B cell (primary cell): ENCODE data around the gene VIPR2. TPM values are rescaled to one million over a fixed set of nuclear protein-coding genes. Genes with fewer than 3 reads are reported as not detected.

Experiments
- ATAC-seq: fragments of 200-7000 bp; cut with Tn5 transposase; one replicate; pipeline ENCODE4 v1.10.0; 2021; ENCODE audit warnings: low read depth, mild to moderate bottlenecking, moderate number of reproducible peaks, moderate library complexity
- CTCF ChIA-PET: fragments of 350-600 bp; sonication (Branson Sonifier 250); formaldehyde crosslinking; loops from one replicate; lab custom pipeline; 2021; ENCODE audit warnings: antibody characterized with exemption, inconsistent platforms; lab: Charles Lee
- POLR2A ChIA-PET: fragments of 350-600 bp; sonication (Branson Sonifier 250); formaldehyde crosslinking; loops from one replicate; lab custom pipeline; 2021; ENCODE audit warnings: antibody characterized with exemption; lab: Charles Lee
- DNase-seq: peaks from one replicate; pipeline ENCODE4 v3.0.0; 2013
- H2AFZ ChIP-seq: 2 replicates; pipeline ENCODE4 v1.6.1; 2012; ENCODE audit warnings: mild to moderate bottlenecking, low read depth, low read length; ENCODE audit not compliant: insufficient read depth, poor library complexity, severe bottlenecking
- H3K27ac ChIP-seq, 2 donors: 1 replicate in 1 of 2; 2 replicates in 1 of 2; pipeline ENCODE4 v1.5.1; 2012 to 2013; ENCODE audit warnings: low read length in 2 of 2, mild to moderate bottlenecking in 2 of 2, moderate library complexity in 1 of 2
- H3K27me3 ChIP-seq, 4 experiments: fragments of 200-600 bp in 1 of 4; sonication (generic) in 1 of 4; replicated peaks in 1 of 4; 1 replicate in 2 of 4; 2 replicates in 2 of 4; pipeline versions ENCODE4 v1.6.1 to v1.7.0; 2013 to 2016; ENCODE audit warnings: low read length in 3 of 4, mild to moderate bottlenecking in 2 of 4, mixed read lengths in 1 of 4, moderate library complexity in 1 of 4; ENCODE audit not compliant: insufficient read depth in 4 of 4, control insufficient read depth in 3 of 4; ENCODE audit errors: control extremely low read depth in 1 of 4
- H3K36me3 ChIP-seq, 2 experiments: replicated peaks in 1 of 2; 1 replicate in 1 of 2; 2 replicates in 1 of 2; pipeline versions ENCODE4 v1.6.1 to v1.7.1; 2013; ENCODE audit warnings: low read length in 1 of 2; ENCODE audit not compliant: insufficient read depth in 2 of 2, control insufficient read depth in 1 of 2; ENCODE audit errors: control extremely low read depth in 1 of 2, extremely low read depth in 1 of 2
- H3K4me1 ChIP-seq, 2 donors: fragments of 200-600 bp in 1 of 2; sonication (generic) in 1 of 2; 1 replicate in 1 of 2; 2 replicates in 1 of 2; pipeline versions ENCODE4 v1.5.1 to v1.6.1; 2013 to 2017; ENCODE audit warnings: low read length in 2 of 2; ENCODE audit not compliant: control insufficient read depth in 2 of 2, insufficient read depth in 2 of 2
- H3K4me2 ChIP-seq: replicated peaks from 2 replicates; pipeline ENCODE3; 2012; ENCODE audit warnings: mild to moderate bottlenecking, low read depth, low read length; ENCODE audit not compliant: poor library complexity, severe bottlenecking
- H3K4me3 ChIP-seq, 5 experiments: fragments of 200-600 bp in 1 of 5; sonication (generic) in 1 of 5; 1 replicate in 3 of 5; 2 replicates in 2 of 5; pipeline versions ENCODE4 v1.5.1 to v1.7.0; 2011 to 2016; ENCODE audit warnings: low read length in 4 of 5, mild to moderate bottlenecking in 4 of 5, low read depth in 2 of 5, control low read depth in 1 of 5, moderate library complexity in 1 of 5; ENCODE audit not compliant: insufficient read depth in 1 of 5; ENCODE audit errors: control extremely low read depth in 1 of 5, extremely low read depth in 1 of 5
- H3K79me2 ChIP-seq: fragments of 200-600 bp; sonication (generic); one replicate; pipeline ENCODE4 v1.6.0; 2016; ENCODE audit warnings: low read length; ENCODE audit not compliant: control insufficient read depth, insufficient read depth
- H3K9ac ChIP-seq: fragments of 200-600 bp; sonication (generic); 2 replicates; pipeline ENCODE4 v1.6.1; 2017; ENCODE audit warnings: mild to moderate bottlenecking, low read length, moderate library complexity
- H3K9me3 ChIP-seq, 3 donors: one replicate each; pipeline versions ENCODE4 v1.6.1 to v1.7.1; 2013; ENCODE audit warnings: low read length in 2 of 3; ENCODE audit not compliant: control insufficient read depth in 2 of 3, insufficient read depth in 1 of 3; ENCODE audit errors: control extremely low read depth in 1 of 3
- H4K20me1 ChIP-seq: 2 replicates; pipeline ENCODE4 v1.6.0; 2012; ENCODE audit warnings: mild to moderate bottlenecking, low read length; ENCODE audit not compliant: insufficient read depth, control insufficient read depth, poor library complexity, severe bottlenecking
- H3K27ac Mint-ChIP-seq: one replicate; pipeline ENCODE4 v1.8.0; 2021; ENCODE audit warnings: mixed read lengths
- H3K27me3 Mint-ChIP-seq: one replicate; pipeline ENCODE4 v1.8.0; 2021; ENCODE audit warnings: mixed read lengths
- H3K4me1 Mint-ChIP-seq: one replicate; pipeline ENCODE4 v1.8.0; 2021; ENCODE audit warnings: mixed read lengths
- H3K4me3 Mint-ChIP-seq: one replicate; pipeline ENCODE4 v1.8.0; 2021; ENCODE audit warnings: mixed read lengths
- H3K9me3 Mint-ChIP-seq: one replicate; pipeline ENCODE4 v1.8.0; 2022; ENCODE audit warnings: mixed read lengths; ENCODE audit not compliant: insufficient read depth
- EZH2 ChIP-seq: IDR thresholded peaks from 2 replicates; pipeline ENCODE4 v1.6.1; 2012; ENCODE audit warnings: borderline replicate concordance, low read depth, mild to moderate bottlenecking, moderate library complexity, low read length; ENCODE audit not compliant: insufficient read depth, poor library complexity, severe bottlenecking
- WGBS: methylation state at CpG from one replicate; pipeline ENCODE4 v1.1.5; 2013; ENCODE audit warnings: missing lambda C conversion rate; ENCODE audit not compliant: insufficient coverage; 5-methylcytosine and 5-hydroxymethylcytosine counted together
- intact Hi-C: fragments of 100-400 bp; cut with micrococcal nuclease; formaldehyde crosslinking; loops from one replicate; pipeline ENCODE4 v1.10.0; 2022
- polyA plus RNA-seq: library from polyadenylated mRNA; depleted of rRNA; stranded (reverse); fragments of >200 nt; gene quantifications from 2 replicates; pipeline ENCODE4 v1.2.3, GENCODE V29; 2012
- total RNA-seq, 2 donors: library from RNA; stranded (reverse); fragments of 120-200 nt in 1 of 2; gene quantifications; 1 replicate in 1 of 2; 2 replicates in 1 of 2; pipeline versions ENCODE4 v1.2.3 to v1.2.4, GENCODE V29; 2013 to 2022
- TF ChIP-seq, protein P1 (sequence below): fragments of 200-600 bp; IDR thresholded peaks from one replicate; pipeline ENCODE4 v1.8.0; 2022; ENCODE audit warnings: antibody characterized with exemption, mild to moderate bottlenecking

Gene VIPR2
- total and polyA plus RNA-seq, 2 donors (not counting 1 experiment from before 2014, with no cell fraction given) = not detected

DNA sequence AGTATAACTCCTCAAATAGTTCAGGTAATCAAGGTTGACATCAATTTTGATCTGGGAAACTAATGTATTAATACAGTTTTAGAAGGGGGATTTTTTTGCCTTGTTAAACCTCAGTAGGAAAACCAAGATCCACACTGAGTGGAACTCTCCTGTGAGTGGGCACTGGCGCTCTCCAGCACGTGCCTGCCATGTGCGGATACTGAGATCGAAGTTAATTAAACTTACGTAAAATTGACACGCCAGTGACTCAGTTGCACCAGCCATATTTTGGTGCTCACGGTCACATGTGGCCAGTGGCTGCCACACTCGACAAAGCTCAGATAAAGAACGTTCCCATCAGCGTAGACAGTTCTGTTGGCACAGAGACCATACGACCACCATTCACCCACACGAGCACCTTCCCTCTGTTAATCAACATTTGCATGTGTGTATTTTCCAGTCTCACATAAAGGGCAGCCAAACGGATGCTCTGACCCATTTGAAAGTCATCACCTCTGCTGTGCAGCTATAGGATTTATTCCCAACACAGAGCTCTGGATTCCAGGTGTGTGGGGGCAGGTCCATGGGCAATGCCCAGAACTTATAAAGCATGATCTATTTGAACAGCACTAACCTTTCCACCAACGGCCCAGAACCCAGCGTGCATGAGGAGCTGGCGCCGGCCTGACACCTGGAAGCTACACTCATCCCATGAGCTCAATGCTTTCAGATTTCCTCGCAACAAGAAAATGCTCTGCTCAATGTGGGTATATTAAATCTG is 77.7 kb downstream of the VIPR2 start:
- Mint-ChIP-seq H3K4me1 (no peaks in the 10 kb centered on the region), H3K4me3 (no peak overlapping the region), H3K27ac (no peak overlapping the region), H3K27me3 (peaks cover 7% of the 10 kb centered on the region), H3K9me3 (peaks cover 3% of the 10 kb centered on the region)
- Histone ChIP-seq H2AFZ (no peak overlapping the region), H3K4me3 (no peak overlapping the region), H3K9me3 (peaks cover 0 to 9% (median 0%) of the 10 kb centered on the region in 3 donors), H3K36me3 (no peaks in the 10 kb centered on the region), H3K27ac (no peak overlapping the region), H3K9ac (no peak overlapping the region), H3K79me2 (no peaks in the 10 kb centered on the region), H3K27me3 (no peaks in the 10 kb centered on the region), H3K4me2 (no peak overlapping the region), H3K4me1 (no peaks in the 10 kb centered on the region), H4K20me1 (no peaks in the 10 kb centered on the region)
- DNase-seq = no peak
- intact Hi-C loops = no loop called here
- TF ChIP-seq, protein P1, sequence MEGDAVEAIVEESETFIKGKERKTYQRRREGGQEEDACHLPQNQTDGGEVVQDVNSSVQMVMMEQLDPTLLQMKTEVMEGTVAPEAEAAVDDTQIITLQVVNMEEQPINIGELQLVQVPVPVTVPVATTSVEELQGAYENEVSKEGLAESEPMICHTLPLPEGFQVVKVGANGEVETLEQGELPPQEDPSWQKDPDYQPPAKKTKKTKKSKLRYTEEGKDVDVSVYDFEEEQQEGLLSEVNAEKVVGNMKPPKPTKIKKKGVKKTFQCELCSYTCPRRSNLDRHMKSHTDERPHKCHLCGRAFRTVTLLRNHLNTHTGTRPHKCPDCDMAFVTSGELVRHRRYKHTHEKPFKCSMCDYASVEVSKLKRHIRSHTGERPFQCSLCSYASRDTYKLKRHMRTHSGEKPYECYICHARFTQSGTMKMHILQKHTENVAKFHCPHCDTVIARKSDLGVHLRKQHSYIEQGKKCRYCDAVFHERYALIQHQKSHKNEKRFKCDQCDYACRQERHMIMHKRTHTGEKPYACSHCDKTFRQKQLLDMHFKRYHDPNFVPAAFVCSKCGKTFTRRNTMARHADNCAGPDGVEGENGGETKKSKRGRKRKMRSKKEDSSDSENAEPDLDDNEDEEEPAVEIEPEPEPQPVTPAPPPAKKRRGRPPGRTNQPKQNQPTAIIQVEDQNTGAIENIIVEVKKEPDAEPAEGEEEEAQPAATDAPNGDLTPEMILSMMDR = no peak
- no peak for TF ChIP-seq EZH2
- POLR2A ChIA-PET = no interaction called here
- WGBS = 93% methylated on average over 12 of the region's 18 CpGs
- CTCF ChIA-PET = no interaction called here
- ATAC-seq = no peak

DNA sequence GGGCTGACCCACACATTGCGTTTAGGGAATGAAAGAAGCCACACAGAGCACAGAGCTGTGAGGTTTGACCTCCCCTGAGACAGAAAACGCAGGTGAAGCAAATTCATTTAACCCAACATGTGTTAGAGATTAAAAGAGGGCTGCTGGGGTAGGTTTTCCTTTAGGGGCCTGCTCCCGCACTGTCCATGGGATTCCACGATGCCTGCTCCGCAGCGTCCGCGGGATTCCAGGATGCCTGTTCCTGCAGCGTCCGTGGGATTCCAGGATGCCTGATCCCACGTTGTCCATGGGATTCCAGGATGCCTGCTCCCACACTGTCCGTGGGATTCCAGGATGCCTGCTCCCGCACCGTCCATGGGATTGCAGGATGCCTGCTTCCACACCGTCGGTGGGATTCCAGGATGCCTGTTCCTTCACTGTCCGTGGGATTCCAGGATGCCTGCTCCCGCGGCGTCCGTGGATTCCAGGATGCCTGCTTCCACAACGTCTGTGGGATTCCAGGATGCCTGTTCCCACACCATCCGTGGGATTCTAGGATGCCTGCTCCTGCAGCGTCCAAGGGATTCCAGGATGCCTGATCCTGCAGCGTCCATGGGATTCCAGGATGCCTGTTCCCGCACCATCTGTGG is 78.7 kb downstream of the VIPR2 start:
- Histone ChIP-seq H3K27me3 (no peaks in the 10 kb centered on the region), H3K27ac (no peak overlapping the region), H3K79me2 (no peaks in the 10 kb centered on the region), H2AFZ (no peak overlapping the region), H4K20me1 (no peaks in the 10 kb centered on the region), H3K4me2 (no peak overlapping the region), H3K9me3 (peaks cover 0 to 19% (median 0%) of the 10 kb centered on the region in 3 donors), H3K36me3 (no peaks in the 10 kb centered on the region), H3K4me3 (no peak overlapping the region), H3K4me1 (no peaks in the 10 kb centered on the region), H3K9ac (no peak overlapping the region)
- no peaks in the 10 kb centered on the region for H3K4me1 Mint-ChIP-seq
- no peak overlapping the region for H3K4me3 Mint-ChIP-seq
- intact Hi-C loops = no loop called here
- WGBS = 91% methylated on average over 26 of the region's 26 CpGs
- no peak for TF ChIP-seq EZH2
- TF ChIP-seq, protein P1 = no peak
- DNase-seq = no peak
- H3K27me3 Mint-ChIP-seq = peaks cover 3% of the 10 kb centered on the region
- POLR2A ChIA-PET = no interaction called here
- H3K27ac Mint-ChIP-seq = no peak overlapping the region
- peaks cover 3% of the 10 kb centered on the region for H3K9me3 Mint-ChIP-seq
- CTCF ChIA-PET = interaction anchor here (0.5 kb wide), 1 partner anchor 63 kb away, joined by 3 read pairs; no protein-coding TSS in a partner anchor
- ATAC-seq = no peak
